Activated CD4-positive, alpha-beta T cell treated with anti-CD3 and anti-CD28 coated beads, Interleukin-2, amount 50 U/mL, for 1 hour (primary cell): Measurements from ENCODE around the gene VCX3A.
"Not testable (repeated sequence)": the region's sequence is repeated elsewhere in the genome, so short reads cannot be mapped to it uniquely, and the experiment has no call there.

Experiments used
- DNase-seq: peaks from one replicate; pipeline ENCODE4 v3.0.0-alpha.2; 2020

VCX3A gene

DNA sequence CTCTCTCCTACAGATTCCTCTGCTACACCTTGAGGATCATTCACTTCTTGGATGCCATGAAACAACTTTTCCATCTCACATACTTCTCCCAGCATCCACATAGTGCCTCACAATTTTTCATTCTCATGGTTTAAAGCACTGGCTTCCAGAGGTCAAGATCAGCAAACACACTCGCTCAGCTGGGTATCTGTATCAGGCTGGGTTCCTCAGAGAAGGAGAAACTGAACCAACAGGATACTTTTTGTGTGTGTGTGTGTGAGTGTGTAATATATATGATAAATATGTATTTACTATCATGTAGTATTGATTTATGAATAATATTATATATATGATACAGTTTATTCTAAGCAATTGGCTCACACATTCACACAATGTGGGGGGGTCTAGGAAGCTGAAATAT is at the start of gene VCX3A:
Gene VCX3A, minus strand, starts transcription at position 101 of the 400 bp plus-strand sequence. CDS start 621 bp downstream, outside the sequence.
- DNase-seq = not testable (repeated sequence)

DNA sequence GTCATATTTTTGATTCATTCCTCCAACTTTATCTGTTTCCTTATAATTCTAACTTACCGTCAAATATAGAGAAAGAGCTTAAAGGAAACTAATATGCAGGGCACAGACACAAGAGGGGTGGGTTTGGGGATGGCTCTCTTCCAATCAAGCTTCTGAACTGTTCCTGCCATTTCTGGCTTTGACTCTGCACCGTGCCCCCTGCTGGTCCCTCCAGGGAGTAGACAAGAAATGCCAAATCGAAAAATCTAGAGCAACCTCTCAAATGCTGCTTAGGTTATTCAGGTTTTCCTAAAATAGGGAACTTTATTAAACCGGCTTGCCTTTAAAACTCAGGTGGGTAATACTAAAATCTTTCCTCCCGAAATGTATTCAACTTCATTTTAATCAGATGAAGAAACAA is 39.8 kb upstream of the VCX3A start:
- no peak for DNase-seq

DNA sequence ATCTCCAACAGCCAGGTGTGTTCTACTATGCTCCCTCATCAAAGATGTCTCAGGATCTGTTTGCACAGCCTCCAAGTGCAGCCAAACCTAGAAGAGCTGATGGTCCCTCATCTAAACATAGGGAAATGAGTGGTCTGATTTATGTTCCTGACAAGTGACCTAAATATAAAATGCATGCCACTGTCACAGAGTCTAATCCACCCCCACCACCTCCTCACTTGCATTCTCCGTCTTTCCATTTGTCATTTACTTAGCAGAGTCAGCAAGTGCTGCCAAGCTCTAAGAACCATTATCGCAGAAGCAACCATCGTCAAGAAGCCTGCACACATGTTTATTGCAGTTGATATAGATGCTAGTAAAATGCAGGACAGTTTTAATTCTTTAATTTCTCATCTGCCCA is 33.1 kb upstream of the VCX3A start:
- DNase-seq = no peak

DNA sequence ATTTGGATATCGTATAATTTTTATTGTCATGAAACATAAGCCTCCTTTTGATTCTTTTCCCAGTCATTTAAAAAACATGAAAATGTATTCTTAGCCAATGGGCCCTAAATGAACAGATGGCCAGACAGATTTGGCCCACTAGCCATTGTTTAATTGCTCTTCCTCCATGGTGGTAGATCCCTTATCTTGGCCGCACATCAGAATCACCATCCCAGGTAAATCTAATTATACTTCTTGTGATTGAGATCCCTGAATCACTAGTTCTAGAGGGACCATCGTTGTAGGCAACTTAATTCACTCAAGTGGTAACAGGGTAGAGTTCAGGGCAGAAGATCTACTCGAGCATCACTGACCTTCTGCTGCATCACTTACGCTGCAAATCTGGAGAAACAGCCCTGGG is 24.1 kb upstream of the VCX3A start:
- DNase-seq = no peak

DNA sequence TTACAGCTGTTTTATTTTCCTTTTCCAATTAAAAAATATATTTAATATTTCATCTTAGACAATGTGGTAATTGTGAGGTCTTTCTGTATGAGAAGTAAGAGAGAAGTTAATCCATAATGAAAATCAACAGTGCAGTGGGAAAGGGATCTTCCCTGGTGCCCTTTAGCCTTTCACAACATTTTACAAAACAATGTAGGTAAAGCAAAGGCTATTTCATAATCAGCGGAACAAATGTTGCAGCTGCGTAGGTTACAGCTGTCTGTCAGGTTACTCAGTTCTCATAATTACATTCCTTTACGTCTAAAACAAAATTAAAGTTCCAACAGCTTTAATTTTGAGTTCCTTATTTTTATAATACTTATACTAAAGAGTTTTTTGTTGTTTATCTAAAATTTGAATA is 22.8 kb upstream of the VCX3A start:
- no peak for DNase-seq

DNA sequence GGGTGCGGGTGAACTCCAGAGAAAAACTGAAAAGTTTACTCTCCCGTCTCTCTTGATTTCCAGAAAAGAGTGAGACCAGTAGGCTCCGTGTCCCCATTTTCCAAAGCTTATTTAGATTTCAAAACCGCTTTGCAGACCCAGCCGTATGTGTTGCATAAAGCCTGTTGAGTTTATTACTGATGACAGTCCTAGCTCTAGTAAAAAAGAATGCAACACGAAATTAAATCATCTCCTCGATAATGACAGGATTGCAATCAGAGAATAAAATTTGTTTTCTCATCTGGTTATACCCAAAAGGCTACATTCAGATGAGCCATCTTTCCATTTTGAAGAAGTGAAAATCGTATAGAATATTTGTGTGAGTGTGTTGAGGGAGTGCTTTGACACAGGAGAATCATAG is 16.1 kb upstream of the VCX3A start:
- no peak for DNase-seq

DNA sequence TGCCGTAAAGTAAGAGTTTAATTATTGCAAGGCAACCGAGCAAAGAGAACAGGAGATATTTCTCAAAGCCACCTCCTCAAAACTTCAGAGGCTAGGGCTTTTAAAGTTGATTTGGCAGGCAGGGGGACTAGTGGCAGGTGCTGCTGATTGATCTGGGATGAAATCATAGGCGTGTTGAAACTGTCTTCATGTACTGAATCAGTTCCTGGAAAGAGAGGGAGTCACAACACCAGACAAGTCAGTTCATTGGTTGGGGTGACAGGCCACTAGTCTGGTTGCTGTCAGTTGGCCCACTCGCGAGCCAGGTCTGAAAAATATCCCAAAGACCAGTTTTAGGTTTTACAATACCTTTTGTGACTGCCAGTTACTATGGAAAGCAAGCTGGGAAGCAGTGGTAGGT is 10.8 kb upstream of the VCX3A start:
- DNase-seq = no peak

DNA sequence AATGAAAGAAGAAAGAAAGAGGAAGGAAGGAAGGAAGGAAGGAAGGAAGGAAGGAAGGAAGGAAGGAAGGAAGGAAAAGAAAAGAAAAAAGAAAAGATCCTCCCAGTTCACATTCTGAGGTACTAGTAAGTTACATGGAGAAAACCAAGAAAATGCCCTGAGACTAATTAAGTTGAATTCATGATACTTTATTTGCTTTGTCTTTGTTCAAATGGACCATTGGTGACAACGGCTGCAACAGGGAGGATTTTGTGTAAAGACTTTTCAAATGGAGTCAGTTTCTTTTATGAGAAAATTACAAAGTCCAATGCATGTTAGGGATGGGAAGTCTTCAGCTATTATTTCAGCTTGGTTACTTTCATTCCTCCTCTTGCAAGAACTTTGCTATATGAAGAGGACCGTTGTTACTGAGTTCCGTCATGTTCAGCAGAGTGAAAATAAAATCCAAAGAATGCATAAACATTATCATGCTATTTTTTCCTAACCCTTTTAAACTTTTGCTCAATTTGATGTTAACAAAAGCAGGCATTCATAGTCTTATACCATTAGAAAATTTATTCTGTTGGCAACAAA is 8.3 kb downstream of the VCX3A start:
- no peak for DNase-seq

DNA sequence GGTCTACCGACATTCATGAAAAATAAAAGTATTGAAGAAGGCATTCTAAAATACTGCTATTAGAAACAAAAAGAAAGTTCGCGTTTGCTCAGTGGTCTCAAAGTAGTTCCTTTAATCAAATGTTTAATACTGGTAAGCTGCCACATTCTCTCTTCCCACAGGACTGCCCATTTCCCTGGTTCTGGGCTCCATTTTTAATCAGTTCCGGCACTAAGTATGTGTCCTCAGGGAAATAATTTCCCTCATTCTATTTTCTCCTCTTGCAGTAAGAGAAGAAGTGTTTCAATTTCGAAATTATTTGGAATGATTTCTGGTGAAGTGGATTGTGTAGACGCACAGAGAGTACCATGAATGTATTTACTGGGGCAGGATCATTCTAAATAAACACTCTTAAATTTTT is 17.5 kb downstream of the VCX3A start:
- DNase-seq = no peak

DNA sequence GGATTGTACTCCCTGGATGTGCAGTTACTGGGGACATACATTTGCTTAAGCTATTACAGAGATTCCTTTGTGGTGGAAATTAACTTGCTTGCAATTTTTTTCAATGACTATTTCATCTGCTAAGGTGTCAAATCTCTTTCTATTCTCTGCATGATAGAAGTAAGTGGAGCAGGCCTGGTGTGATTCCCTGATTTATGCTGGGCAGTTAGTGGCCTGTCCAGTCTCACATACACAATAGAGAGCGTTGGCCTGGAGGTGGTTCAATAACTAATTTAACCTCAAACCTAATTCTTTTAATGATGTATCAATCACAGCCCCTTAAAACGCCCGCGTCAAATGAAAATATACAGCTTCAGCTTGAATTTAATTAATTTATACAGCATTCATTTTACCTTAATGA is 28.5 kb downstream of the VCX3A start:
- no peak for DNase-seq

DNA sequence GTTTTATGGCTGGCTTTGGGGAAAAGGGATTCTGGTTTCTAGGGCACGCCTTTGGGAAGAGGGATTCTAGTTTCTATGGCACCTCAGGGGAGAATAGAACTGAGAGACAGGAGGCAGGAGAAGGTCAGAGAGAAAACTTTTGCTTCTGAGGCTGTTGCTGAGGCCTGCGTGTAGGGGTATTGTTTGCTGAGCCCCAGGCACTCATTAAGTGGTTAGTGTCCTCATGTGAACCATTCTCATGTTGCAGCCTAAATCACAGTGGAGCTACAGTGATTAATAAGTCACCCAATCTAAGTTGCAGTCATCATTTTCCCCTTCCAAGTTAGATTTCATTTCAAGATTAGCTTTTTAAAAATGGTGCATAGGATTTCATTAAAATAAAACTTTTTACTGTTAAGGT is 29.0 kb downstream of the VCX3A start:
- no peak for DNase-seq

DNA sequence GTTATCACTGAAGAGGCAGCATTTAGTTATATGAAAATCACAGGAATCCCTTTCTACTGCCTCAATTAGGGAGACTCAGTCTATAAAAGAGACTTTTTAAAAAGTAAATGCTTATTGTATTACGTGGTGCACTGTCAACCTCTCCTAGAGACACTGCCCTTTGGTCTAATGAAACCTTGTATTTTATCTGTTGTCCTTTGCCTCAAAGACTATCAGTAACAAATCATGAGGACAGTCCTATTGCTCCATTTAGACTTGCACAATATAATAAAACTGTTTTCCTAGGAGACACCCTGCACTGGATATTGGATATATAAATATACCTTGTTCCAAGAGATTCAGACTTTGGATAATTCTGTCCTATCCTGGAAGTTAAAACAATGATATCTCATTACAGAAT is 34.2 kb downstream of the VCX3A start:
- DNase-seq = no peak

DNA sequence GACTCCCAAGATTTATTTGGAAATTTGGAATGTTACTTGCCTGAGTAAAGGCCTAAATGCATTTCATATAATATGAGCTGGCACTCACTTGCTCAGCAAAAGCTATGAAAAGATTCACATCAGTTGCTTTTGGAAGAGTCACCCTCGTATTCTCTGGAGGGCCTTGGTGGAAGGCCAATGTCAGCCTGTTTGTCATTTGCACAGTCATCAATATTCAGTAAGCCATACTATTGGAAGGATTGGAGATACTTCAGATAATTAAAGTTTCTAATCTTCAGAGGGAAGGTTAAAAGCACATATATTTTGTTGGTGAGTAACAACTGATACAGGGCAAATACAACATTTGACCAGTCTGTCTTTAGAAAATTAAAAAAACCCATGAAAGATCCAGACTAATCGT is 36.6 kb downstream of the VCX3A start:
- no peak for DNase-seq
